Cortex of kidney (tissue), 1 donor: ENCODE data around the gene FUBP3.
"Not testable (repeated sequence)": the region's sequence is repeated elsewhere in the genome, so short reads cannot be mapped to it uniquely, and the experiment has no call there.

Experiments
- DNase-seq: peaks from one replicate; lab custom pipeline; 2025; lab: John Stamatoyannopoulos, UW

Gene FUBP3

DNA sequence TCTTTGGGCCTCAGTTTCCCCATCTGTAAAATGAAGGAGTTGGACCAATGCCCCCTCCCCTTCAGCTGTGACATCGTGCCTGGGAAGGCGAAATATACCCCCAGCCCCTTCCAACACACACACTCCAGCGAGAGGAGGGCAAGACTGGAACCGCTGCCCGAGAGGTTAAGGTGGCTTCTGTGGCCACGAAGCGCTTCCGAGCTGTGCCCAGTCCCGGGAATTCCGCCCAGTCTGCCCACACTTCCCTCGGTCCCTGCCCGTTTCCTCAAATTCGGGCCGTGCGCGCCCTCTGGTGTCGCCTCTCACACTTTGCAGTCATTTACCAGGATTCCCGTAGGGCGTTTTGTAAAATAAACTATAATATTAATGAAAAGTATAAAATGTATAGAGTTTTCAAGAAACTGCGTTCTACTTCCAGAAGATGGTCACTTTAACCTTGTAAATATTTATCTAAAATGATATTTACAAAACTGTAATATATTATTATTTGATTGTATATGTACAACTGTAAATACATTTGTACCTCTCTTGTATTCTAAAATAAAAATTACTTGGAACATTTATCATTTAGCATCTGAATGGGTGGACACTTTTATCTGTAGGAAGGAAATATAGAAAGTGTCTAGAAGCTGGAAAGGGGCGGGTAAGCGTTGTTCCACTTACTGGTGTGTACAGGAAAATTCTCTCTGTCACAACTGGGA lies 103.2 kb downstream of the FUBP3 start:
- DNase-seq, result no peak

DNA sequence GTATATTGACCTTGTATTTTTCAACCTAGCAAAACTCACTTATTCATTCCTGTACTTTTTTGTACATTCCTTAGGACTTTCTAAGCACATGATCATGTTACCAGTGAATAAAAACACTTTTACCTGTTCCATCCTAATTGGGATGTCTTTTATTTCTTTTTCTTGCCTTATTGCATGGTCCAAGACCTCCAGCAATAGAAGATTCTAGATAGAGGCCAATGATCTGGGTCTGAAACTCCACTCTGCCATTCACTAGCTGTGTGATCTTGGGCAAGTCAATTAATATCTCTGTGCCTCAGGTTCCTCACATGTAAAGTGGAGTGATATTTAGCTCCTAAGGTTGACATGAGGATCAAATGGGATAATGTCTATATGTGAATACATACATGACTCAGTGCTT lies 105.7 kb downstream of the FUBP3 start:
- no peak for DNase-seq

DNA sequence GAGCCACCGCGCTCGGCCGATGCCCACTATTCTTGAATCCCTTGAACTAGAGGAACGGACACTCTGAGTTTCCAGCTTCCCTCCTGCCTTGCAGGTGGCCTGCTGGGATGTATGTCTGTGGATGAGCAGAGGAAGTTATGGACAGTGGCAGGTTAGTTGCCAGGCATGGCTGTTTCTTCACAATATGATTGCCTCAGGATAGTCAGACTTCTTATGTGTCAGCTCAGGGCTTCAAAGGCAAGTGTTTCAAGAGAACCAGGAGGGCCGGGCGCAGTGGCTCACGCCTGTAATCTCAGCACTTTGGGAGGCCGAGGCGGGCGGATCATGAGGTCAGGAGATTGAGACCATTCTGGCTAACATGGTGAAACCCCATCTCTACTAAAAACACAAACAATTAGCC lies 106.6 kb downstream of the FUBP3 start:
- DNase-seq, result not testable (repeated sequence)

- DNase-seq, result no peak
Observed at GRCh38 chr9:130687615-130688014, 108.2 kb downstream of the FUBP3 start.
